IPS-15b (cell line): Measurements from ENCODE around the gene CDK5.
"Not testable (repeated sequence)": the region's sequence is repeated elsewhere in the genome, so short reads cannot be mapped to it uniquely, and the experiment has no call there.

ENCODE experiments used
- H3K27me3 ChIP-seq: one replicate; pipeline ENCODE4 v1.6.1; 2013; ENCODE audit warnings: low read length; ENCODE audit not compliant: control insufficient read depth, insufficient read depth
- H3K36me3 ChIP-seq: one replicate; pipeline ENCODE4 v1.6.1; 2013; ENCODE audit warnings: low read length; ENCODE audit not compliant: control insufficient read depth, insufficient read depth
- H3K4me1 ChIP-seq: one replicate; pipeline ENCODE4 v1.6.1; 2013; ENCODE audit warnings: mild to moderate bottlenecking, low read length; ENCODE audit not compliant: control insufficient read depth, insufficient read depth
- H3K4me3 ChIP-seq: one replicate; pipeline ENCODE4 v1.5.1; 2013; ENCODE audit warnings: low read depth, low read length
- H3K9ac ChIP-seq: one replicate; pipeline ENCODE4 v1.6.1; 2013; ENCODE audit warnings: low read depth, mild to moderate bottlenecking, low read length
- H3K9me3 ChIP-seq: one replicate; pipeline ENCODE4 v1.6.1; 2013; ENCODE audit warnings: mild to moderate bottlenecking, low read length; ENCODE audit not compliant: control insufficient read depth, insufficient read depth

Gene CDK5

GRCh38 chr7:151032936-151033863 lies 24.5 kb downstream of the CDK5 start:
- no peaks in the 10 kb centered on the region for H3K27me3 ChIP-seq
- peaks cover 24% of the 10 kb centered on the region for H3K36me3 ChIP-seq
- H3K9me3 ChIP-seq: no peaks in the 10 kb centered on the region
- no peaks in the 10 kb centered on the region for H3K4me1 ChIP-seq
- no peak overlapping the region for H3K9ac ChIP-seq
- H3K4me3 ChIP-seq: no peak overlapping the region

- H3K36me3 ChIP-seq: peaks cover 17% of the 10 kb centered on the region
- H3K9ac ChIP-seq: no peak overlapping the region
- peaks cover 4% of the 10 kb centered on the region for H3K27me3 ChIP-seq
- no peak overlapping the region for H3K4me3 ChIP-seq
- no peaks in the 10 kb centered on the region for H3K9me3 ChIP-seq
- peaks cover 10% of the 10 kb centered on the region for H3K4me1 ChIP-seq
Measured at GRCh38 chr7:151031011-151031410, 26.7 kb downstream of the CDK5 start.

- Histone ChIP-seq H3K27me3 (peaks cover 7% of the 10 kb centered on the region), H3K4me1 (peaks cover 10% of the 10 kb centered on the region), H3K36me3 (no peaks in the 10 kb centered on the region), H3K9me3 (no peaks in the 10 kb centered on the region), H3K9ac (no peak overlapping the region), H3K4me3 (peak overlapping the region; percentile 81)
Measured at GRCh38 chr7:151028948-151029501, 28.7 kb downstream of the CDK5 start.

- H3K9me3 ChIP-seq: no peaks in the 10 kb centered on the region
- H3K4me1 ChIP-seq: peaks cover 10% of the 10 kb centered on the region
- H3K4me3 ChIP-seq: peak within 1 kb of the TSS; percentile 81
- H3K9ac ChIP-seq: peak within 1 kb of the TSS; percentile 3
- peaks cover 9% of the 10 kb centered on the region for H3K27me3 ChIP-seq
- H3K36me3 ChIP-seq: no peaks in the 10 kb centered on the region
Measured at GRCh38 chr7:151028131-151028947, 29.4 kb downstream of the CDK5 start, which contains the start of gene ABCB8. Gene ABCB8 (plus strand): TSS chr7:151028450. CDS start chr7:151028516, 66 bp downstream.

GRCh38 chr7:151027728-151028130 lies 30.0 kb downstream of the CDK5 start:
- H3K27me3 ChIP-seq, H3K9me3 ChIP-seq, H3K36me3 ChIP-seq: not testable (repeated sequence)
- Histone ChIP-seq H3K4me3 (peak overlapping the region; percentile 68), H3K9ac (peak overlapping the region; percentile 3), H3K4me1 (peaks cover 10% of the 10 kb centered on the region)

GRCh38 chr7:151026771-151027727 lies 30.6 kb downstream of the CDK5 start:
- not testable (repeated sequence) for H3K36me3 ChIP-seq, H3K9me3 ChIP-seq
- H3K27me3 ChIP-seq: peaks cover 10% of the 10 kb centered on the region
- peaks cover 10% of the 10 kb centered on the region for H3K4me1 ChIP-seq
- peak overlapping the region; percentile 68 for H3K4me3 ChIP-seq
- peak overlapping the region; percentile 3 for H3K9ac ChIP-seq

GRCh38 chr7:151025924-151026671 lies 31.6 kb downstream of the CDK5 start:
- Histone ChIP-seq H3K9me3 (no peaks in the 10 kb centered on the region), H3K27me3 (peaks cover 12% of the 10 kb centered on the region), H3K4me1 (peaks cover 10% of the 10 kb centered on the region), H3K4me3 (no peak overlapping the region), H3K9ac (no peak overlapping the region), H3K36me3 (no peaks in the 10 kb centered on the region)

- Histone ChIP-seq H3K9ac (no peak within 1 kb of the TSS), H3K4me3 (no peak within 1 kb of the TSS), H3K36me3 (no peaks in the 10 kb centered on the region), H3K9me3 (no peaks in the 10 kb centered on the region), H3K27me3 (peaks cover 26% of the 10 kb centered on the region), H3K4me1 (peaks cover 10% of the 10 kb centered on the region)
Measured at GRCh38 chr7:151024435-151025056, 33.2 kb downstream of the CDK5 start, which contains the start of gene ATG9B. Gene ATG9B (minus strand): TSS chr7:151024494. CDS start chr7:151024423, 71 bp downstream.

- H3K4me3 ChIP-seq: no peak overlapping the region
- H3K27me3 ChIP-seq: peaks cover 39% of the 10 kb centered on the region
- no peak overlapping the region for H3K9ac ChIP-seq
- H3K4me1 ChIP-seq: peaks cover 10% of the 10 kb centered on the region
- no peaks in the 10 kb centered on the region for H3K9me3 ChIP-seq
- H3K36me3 ChIP-seq: no peaks in the 10 kb centered on the region
Measured at GRCh38 chr7:151023232-151023631, 34.5 kb downstream of the CDK5 start.

- Histone ChIP-seq H3K27me3 (peaks cover 50% of the 10 kb centered on the region), H3K9ac (no peak overlapping the region), H3K4me1 (no peaks in the 10 kb centered on the region)
Measured at GRCh38 chr7:151020231-151020630, 37.5 kb downstream of the CDK5 start.

More at GRCh38 chr7:151020231-151020630, 37.5 kb downstream of the CDK5 start:
- H3K36me3 ChIP-seq: no peaks in the 10 kb centered on the region
- no peaks in the 10 kb centered on the region for H3K9me3 ChIP-seq
- no peak overlapping the region for H3K4me3 ChIP-seq
